ENCODE results near the gene PSAT1. TPM values are rescaled to one million over a fixed set of nuclear protein-coding genes. Genes with fewer than 3 reads are reported as not detected.
A peak's percentile ranks its signal among the peaks of the same experiment; 100 is the strongest.

Gene PSAT1
- total and polyA plus RNA-seq, 9 donors: 0.83 to 153 (median 7.1) TPM

- 44 to 58% (median 47%) methylated on average over 3 of the region's 3 CpGs for WGBS, 3 donors
- Histone ChIP-seq H3K4me1 (ENCODE audit: insufficient read depth) (no peaks in the 10 kb centered on the region), H3K4me3 (no peak overlapping the region), H3K27me3 (no peaks in the 10 kb centered on the region), H3K27ac (no peak overlapping the region), H3K36me3 (no peaks in the 10 kb centered on the region), H3K9me3 (no peaks in the 10 kb centered on the region)
- intact Hi-C loops (cut with DNase I): loop anchor here in 1 of 4 donors (10.0 kb wide), 1 partner anchor 98 kb away; no protein-coding TSS in a partner anchor
- DNase-seq: no peak
- no peak for TF ChIP-seq POLR2A (IDR thresholded peaks at IDR 0.05)
- TF ChIP-seq EP300 (IDR thresholded peaks at IDR 0.05): no peak
- no peak for TF ChIP-seq CTCF (IDR thresholded peaks at IDR 0.05)
These were observed 66.3 kb downstream of the PSAT1 start for GRCh38 chr9:78363221-78363620.

GRCh38 chr9:78365748-78366697, 69.1 kb downstream of the PSAT1 start:
- Histone ChIP-seq H3K36me3 (no peaks in the 10 kb centered on the region), H3K27me3 (no peaks in the 10 kb centered on the region), H3K4me1 (ENCODE audit: insufficient read depth) (no peaks in the 10 kb centered on the region), H3K27ac (no peak overlapping the region), H3K4me3 (no peak overlapping the region), H3K9me3 (no peaks in the 10 kb centered on the region)
- WGBS, 3 donors: 13 to 19% (median 14%) methylated on average over 4 of the region's 4 CpGs
- no peak for DNase-seq
- intact Hi-C loops (cut with DNase I): loop anchor here (5.0 to 10.0 kb wide), 4 partner anchors 99 to 109 kb away; no protein-coding TSS in a partner anchor
- TF ChIP-seq CTCF (IDR thresholded peaks at IDR 0.05) (no peak), EP300 (IDR thresholded peaks at IDR 0.05) (no peak), POLR2A (IDR thresholded peaks at IDR 0.05) (no peak)

- WGBS, 3 donors: 36 to 39% (median 37%) methylated on average over 3 of the region's 3 CpGs
- no peaks in the 10 kb centered on the region for H3K27me3 ChIP-seq
- H3K4me3 ChIP-seq: no peak overlapping the region
- TF ChIP-seq EP300 (IDR thresholded peaks at IDR 0.05): no peak
- peak in 2 of 5 donors; percentile 19 to 69 for DNase-seq
- no peaks in the 10 kb centered on the region for H3K36me3 ChIP-seq
- H3K27ac ChIP-seq: no peak overlapping the region
- H3K4me1 ChIP-seq (ENCODE audit: insufficient read depth): no peaks in the 10 kb centered on the region
- no peaks in the 10 kb centered on the region for H3K9me3 ChIP-seq
- intact Hi-C loops (cut with DNase I): loop anchor here (5.0 to 10.0 kb wide), 4 partner anchors 100 to 110 kb away; no protein-coding TSS in a partner anchor
These were observed 69.9 kb downstream of the PSAT1 start for GRCh38 chr9:78366827-78367226.

- intact Hi-C loops (cut with DNase I): loop anchor here (5.0 to 10.0 kb wide), 4 partner anchors 101 to 111 kb away; no protein-coding TSS in a partner anchor
- Histone ChIP-seq H3K4me3 (no peak overlapping the region), H3K27me3 (no peaks in the 10 kb centered on the region), H3K4me1 (ENCODE audit: insufficient read depth) (no peaks in the 10 kb centered on the region), H3K36me3 (no peaks in the 10 kb centered on the region), H3K27ac (no peak overlapping the region), H3K9me3 (no peaks in the 10 kb centered on the region)
- 80 to 87% (median 83%) methylated on average over 6 of the region's 6 CpGs for WGBS, 3 donors
- no peak for TF ChIP-seq POLR2A (IDR thresholded peaks at IDR 0.05)
- no peak for TF ChIP-seq EP300 (IDR thresholded peaks at IDR 0.05)
- TF ChIP-seq CTCF (IDR thresholded peaks at IDR 0.05): no peak
- no peak for DNase-seq
These were observed 71.3 kb downstream of the PSAT1 start for GRCh38 chr9:78368236-78368635.
